Activated CD4-positive, alpha-beta T cell treated with anti-CD3 and anti-CD28 coated beads, Interleukin-2, Interleukin-6, amounts not matched to agents 100 ng/mL and 50 ng/mL, durations not matched to agents 16 hours and 8 hours (primary cell): ENCODE measurements around the gene ZBTB46.
"Not testable (repeated sequence)": the region's sequence is repeated elsewhere in the genome, so short reads cannot be mapped to it uniquely, and the experiment has no call there.

ENCODE experiments used
- DNase-seq: peaks from one replicate; pipeline ENCODE4 v3.0.0-alpha.2; 2020

ZBTB46 gene

DNA sequence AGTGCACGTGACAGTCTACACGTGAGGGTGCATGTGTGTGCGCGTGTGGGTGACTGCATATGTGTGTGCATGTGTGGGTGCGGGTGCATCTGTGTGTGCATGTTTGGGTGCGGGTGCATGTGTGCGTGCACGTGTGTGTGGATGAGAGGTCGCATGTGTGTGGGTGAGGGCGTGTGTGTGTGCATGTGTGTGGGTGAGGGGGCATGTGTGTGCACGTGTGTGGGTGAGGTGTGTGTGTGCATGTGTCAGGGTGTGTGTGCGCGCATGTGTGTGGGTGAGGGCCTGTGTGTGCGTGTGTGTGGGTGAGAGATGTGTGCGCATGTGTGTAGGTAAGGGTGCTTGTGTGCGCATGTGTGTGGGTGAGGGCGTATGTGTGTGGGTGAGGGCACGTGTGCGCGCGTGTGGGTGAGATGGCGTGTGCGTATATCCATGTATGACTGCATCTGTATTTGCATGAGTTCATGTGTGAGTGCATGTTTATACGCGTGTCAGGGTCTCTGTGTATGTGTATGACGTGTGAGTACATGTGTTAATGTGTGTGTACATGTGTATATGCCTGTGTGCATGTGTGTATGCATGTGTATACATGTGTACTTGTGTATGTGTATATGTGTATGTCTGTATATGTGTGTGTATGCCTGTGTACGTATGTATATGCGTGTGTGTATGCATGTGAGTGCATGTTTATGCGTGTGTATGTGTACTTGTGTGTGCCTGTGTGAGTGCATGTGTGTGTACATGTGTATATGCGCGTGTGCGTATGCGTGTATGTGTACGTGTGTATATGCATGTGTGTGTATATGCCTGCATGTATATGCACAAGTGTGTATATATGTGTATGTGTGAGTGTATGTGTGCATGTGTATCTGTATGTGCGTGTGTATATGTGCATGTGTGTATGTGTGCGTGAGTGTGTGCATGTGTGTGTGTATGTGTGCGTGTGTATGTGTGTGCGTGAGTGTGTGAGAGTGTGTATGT is 98.7 kb downstream of the ZBTB46 start:
- DNase-seq = no peak

- DNase-seq = no peak
These were observed 99.7 kb downstream of the ZBTB46 start for GRCh38 chr20:63731410-63731809.

GRCh38 chr20:63730189-63730733 is 100.8 kb downstream of the ZBTB46 start:
- DNase-seq = not testable (repeated sequence)

GRCh38 chr20:63722967-63723622 is 108.0 kb downstream of the ZBTB46 start:
- not testable (repeated sequence) for DNase-seq

DNA sequence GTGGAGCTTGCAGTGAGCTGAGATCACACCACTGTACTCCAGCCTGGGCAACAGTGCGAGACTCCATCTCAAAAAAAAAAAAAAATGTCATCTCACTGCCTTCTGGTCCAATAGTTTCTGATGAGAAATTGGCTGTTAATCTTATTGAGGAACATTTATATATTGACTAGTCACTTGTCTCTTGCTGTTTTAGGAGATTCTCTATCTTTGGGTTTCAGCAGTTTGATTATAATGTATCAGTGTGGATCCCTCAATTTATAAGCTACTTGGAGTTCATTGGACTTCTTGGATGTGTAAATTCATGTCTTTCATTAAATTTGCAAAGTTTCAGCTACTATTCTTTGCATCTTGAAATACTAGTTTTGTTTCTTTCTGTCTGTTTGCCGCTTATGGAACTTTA is 112.1 kb downstream of the ZBTB46 start:
- DNase-seq = no peak

GRCh38 chr20:63714858-63715257 is 116.2 kb downstream of the ZBTB46 start:
- DNase-seq = no peak

- no peak for DNase-seq
These were observed 118.9 kb downstream of the ZBTB46 start for GRCh38 chr20:63712191-63712590.

- DNase-seq = no peak
These were observed 119.9 kb downstream of the ZBTB46 start for GRCh38 chr20:63711085-63711645.

- DNase-seq = no peak
These were observed 121.9 kb downstream of the ZBTB46 start for GRCh38 chr20:63709149-63709527.

GRCh38 chr20:63708301-63709148 is 122.5 kb downstream of the ZBTB46 start:
- DNase-seq = no peak

- peak; percentile 93 for DNase-seq
These were observed 123.3 kb downstream of the ZBTB46 start, which contains the start of the genes ARFRP1 and ZGPAT for GRCh38 chr20:63707558-63708300. Gene ARFRP1, minus strand, starts transcription at chr20:63707976. Its CDS starts 885 bp downstream, at chr20:63707091. Gene ZGPAT, plus strand, starts transcription at chr20:63708039. Its CDS starts 542 bp downstream, at chr20:63708581.

DNA sequence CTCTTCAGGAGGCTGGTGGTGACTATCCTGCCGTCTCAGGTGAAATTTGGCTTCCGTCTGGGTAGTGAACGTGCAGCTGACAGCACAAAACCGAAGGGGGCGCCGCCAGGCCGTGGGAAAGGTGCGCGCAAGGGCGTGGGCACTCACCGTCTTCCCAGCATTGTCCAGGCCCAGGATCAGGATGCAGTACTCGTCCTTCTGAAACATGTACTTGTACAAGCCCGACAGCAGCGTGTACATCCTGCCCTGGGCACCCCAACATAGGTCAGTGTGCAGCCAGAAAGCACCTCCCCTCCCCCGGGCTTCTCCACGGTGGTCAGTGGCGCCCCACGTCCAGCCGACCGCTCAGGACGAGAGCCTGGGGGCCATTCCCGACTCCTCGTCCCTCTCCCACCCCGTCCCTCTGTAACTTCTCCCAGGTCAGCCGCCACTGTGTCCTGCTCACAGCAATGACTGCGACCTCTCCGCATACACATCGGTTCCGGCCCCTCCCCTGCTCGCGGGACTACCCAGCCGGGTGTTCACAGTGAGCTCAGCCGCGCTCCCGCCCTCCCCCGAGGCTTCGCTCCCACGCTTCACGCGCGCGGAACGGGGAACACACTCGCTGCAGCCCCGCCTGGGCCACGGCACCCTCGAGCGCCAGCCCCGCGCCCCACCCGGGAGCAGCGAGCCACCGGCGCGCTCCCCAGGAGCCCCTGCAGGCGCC is 124.1 kb downstream of the ZBTB46 start:
- DNase-seq = peak; percentile 72

DNA sequence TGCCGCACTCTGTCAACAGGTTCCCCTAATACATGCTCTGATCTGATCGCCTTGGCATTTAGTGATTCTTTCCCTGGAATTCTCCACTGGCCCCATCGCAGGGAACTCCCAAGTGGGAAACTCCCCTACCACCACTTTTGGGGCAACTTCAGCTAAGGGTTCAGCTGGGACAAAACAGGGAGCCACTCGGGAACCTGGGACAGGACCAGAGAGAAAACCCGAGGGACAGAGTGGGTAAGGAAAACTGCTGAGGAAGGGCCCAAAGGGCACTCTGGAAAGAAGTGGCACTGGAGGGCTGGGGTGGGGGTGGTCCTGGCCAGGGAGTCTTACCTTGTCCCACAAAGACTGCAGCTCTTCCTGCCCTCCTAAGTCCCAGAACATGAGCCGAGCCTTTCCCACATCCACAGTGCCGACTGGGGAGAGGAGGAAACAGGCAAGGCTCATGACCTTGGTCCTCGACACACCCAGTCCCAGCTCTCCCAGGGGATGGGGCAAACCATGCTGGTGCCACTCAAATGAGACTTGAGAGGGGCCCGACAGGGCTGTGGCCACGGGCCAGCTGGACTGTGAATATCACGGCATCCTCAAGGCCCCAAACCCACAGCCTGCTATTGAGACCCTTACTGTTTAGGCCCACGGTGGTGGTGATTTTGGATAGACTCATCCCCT is 124.9 kb downstream of the ZBTB46 start:
- no peak for DNase-seq

DNA sequence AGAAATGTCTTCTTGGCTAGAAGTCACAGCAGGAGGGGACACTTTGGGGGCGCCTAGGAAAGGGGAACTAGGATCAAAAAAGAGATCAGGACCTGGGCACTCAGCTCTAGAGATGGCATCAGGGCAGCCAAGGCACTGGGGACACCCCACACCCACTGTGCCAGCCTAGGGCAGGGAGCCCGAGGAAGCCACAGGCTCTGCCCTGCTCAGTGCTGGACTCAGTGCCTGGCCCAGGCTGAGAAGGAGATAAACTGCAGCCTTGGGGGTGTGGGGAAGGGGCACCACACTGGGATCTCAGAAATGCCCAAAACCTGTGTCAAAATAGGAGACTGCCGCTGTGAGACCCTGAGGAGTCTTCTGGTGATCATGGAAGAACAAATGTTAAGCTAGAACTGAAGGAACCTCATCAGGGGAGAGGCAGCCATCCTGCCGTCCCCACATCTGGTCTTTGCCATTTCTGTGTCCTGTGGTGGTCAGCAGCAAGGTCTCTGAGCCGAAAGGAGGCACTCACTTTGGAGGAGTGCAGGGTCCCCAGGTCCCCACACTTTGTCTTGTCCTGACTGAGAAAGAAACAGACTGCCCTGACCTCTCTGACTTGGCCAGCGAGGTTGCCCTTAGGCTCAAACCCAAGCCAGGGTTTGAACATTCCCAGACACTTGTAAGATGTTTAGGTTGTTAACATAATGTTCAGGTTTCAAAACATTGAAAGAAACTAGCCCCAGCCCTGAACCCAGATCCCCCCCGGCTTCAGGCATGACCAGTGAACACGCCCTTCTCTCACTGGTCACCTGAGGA is 125.6 kb downstream of the ZBTB46 start:
- DNase-seq = no peak

- DNase-seq = no peak
These were observed 126.3 kb downstream of the ZBTB46 start for GRCh38 chr20:63704749-63705117.

- no peak for DNase-seq
These were observed 126.9 kb downstream of the ZBTB46 start for GRCh38 chr20:63703976-63704748.

- DNase-seq = no peak
These were observed 127.5 kb downstream of the ZBTB46 start for GRCh38 chr20:63703471-63703975.

- DNase-seq = no peak
These were observed 128.2 kb downstream of the ZBTB46 start for GRCh38 chr20:63702751-63703470.
